RCC 7860 (cell line): Measurements from ENCODE around the gene TFR2.

ENCODE experiments used
- DNase-seq: peaks from one replicate; pipeline ENCODE4 v3.0.0-alpha.2; 2015; ENCODE audit warnings: low spot score
- FAIRE-seq: peaks from 2 replicates; lab custom pipeline; 2012; peaks lifted over from hg19 to GRCh38; lab: Jason Lieb, UNC

The TFR2 gene

GRCh38 chr7:100588438-100588837 is 52.9 kb downstream of the TFR2 start:
- DNase-seq (peak; percentile 8), FAIRE-seq (no peak)

- FAIRE-seq (peak; percentile 98), DNase-seq (peak; percentile 100)
Observed at GRCh38 chr7:100586266-100587025, 54.9 kb downstream of the TFR2 start, which contains the start of gene FBXO24. Gene FBXO24, plus strand, starts transcription at chr7:100586328. Its CDS starts 298 bp downstream, at chr7:100586626.

- DNase-seq, result peak; percentile 11
- FAIRE-seq, result no peak
Observed at GRCh38 chr7:100585511-100586265, 55.7 kb downstream of the TFR2 start, which contains the start of gene LRCH4. Gene LRCH4, minus strand, starts transcription at chr7:100586129. Its CDS starts 29 bp downstream, at chr7:100586100.

- no peak for FAIRE-seq
- DNase-seq, result peak; percentile 47
Observed at GRCh38 chr7:100584683-100585510, 56.5 kb downstream of the TFR2 start.

GRCh38 chr7:100584054-100584682 is 57.2 kb downstream of the TFR2 start:
- DNase-seq, result no peak
- FAIRE-seq, result no peak

GRCh38 chr7:100583132-100584053 is 58.0 kb downstream of the TFR2 start:
- no peak for DNase-seq
- no peak for FAIRE-seq

- DNase-seq (no peak), FAIRE-seq (no peak)
Observed at GRCh38 chr7:100582650-100583049, 58.7 kb downstream of the TFR2 start.

- DNase-seq (no peak), FAIRE-seq (no peak)
Observed at GRCh38 chr7:100582041-100582579, 59.2 kb downstream of the TFR2 start.

- DNase-seq (no peak), FAIRE-seq (no peak)
Observed at GRCh38 chr7:100580466-100581283, 60.7 kb downstream of the TFR2 start.

- no peak for FAIRE-seq
- DNase-seq, result no peak
Observed at GRCh38 chr7:100578246-100579183, 62.8 kb downstream of the TFR2 start.

GRCh38 chr7:100577507-100577906 is 63.8 kb downstream of the TFR2 start:
- DNase-seq (no peak), FAIRE-seq (no peak)

GRCh38 chr7:100577103-100577502 is 64.2 kb downstream of the TFR2 start:
- DNase-seq (no peak), FAIRE-seq (no peak)

GRCh38 chr7:100576384-100576993 is 64.9 kb downstream of the TFR2 start:
- no peak for FAIRE-seq
- DNase-seq, result no peak

GRCh38 chr7:100575746-100576383 is 65.5 kb downstream of the TFR2 start:
- DNase-seq (no peak), FAIRE-seq (no peak)

- DNase-seq (no peak), FAIRE-seq (no peak)
Observed at GRCh38 chr7:100575206-100575631, 66.1 kb downstream of the TFR2 start.
